Left lung (tissue), 10 donors: ENCODE data around the gene DLGAP4. TPM values are rescaled to one million over a fixed set of nuclear protein-coding genes. Genes with fewer than 3 reads are reported as not detected.

ENCODE experiments used
- ATAC-seq: fragments of 200-7000 bp; cut with Tn5 transposase; one replicate; pipeline ENCODE4 v1.9.1; 2020; ENCODE audit warnings: moderate library complexity
- DNase-seq, 4 donors: peaks; one replicate each; pipeline ENCODE4 v3.0.0-alpha.2; 2013 to 2020
- H3K27ac ChIP-seq, 2 donors: fragments of 200-600 bp; sonication (generic) in 1 of 2; one replicate each; pipeline versions ENCODE4 v1.5.0 to v1.8.0; 2020 to 2021
- H3K27me3 ChIP-seq, 2 donors: fragments of 200-600 bp; sonication (generic) in 1 of 2; one replicate each; pipeline versions ENCODE4 v1.5.0 to v1.8.0; 2020 to 2021
- H3K36me3 ChIP-seq, 2 donors: fragments of 200-600 bp; sonication (generic) in 1 of 2; one replicate each; pipeline versions ENCODE4 v1.5.0 to v1.8.0; 2020 to 2021
- H3K4me1 ChIP-seq, 2 donors: fragments of 200-600 bp; one replicate each; pipeline ENCODE4 v1.8.0; 2021
- H3K4me3 ChIP-seq, 2 donors: fragments of 200-600 bp; sonication (generic) in 1 of 2; one replicate each; pipeline versions ENCODE4 v1.5.0 to v1.8.0; 2020 to 2021; ENCODE audit warnings: mild to moderate bottlenecking in 1 of 2
- H3K9me3 ChIP-seq, 2 donors: fragments of 200-600 bp; sonication (generic) in 1 of 2; one replicate each; pipeline versions ENCODE4 v1.5.0 to v1.8.0; 2020 to 2021
- CTCF ChIP-seq, 2 donors: fragments of 200-600 bp; sonication (generic) in 1 of 2; IDR thresholded peaks; one replicate each; pipeline versions ENCODE4 v1.5.0 to v1.8.0; 2021; ENCODE audit warnings: antibody characterized with exemption in 2 of 2
- intact Hi-C, 2 donors: fragments of 100-400 bp; cut with DNase I; formaldehyde crosslinking; loops; one replicate each; pipeline versions ENCODE4 v1.11.2 to v1.14.2; 2022
- polyA plus RNA-seq, 6 donors: library from polyadenylated mRNA; unstranded; fragments of 120-200 nt; gene quantifications; one replicate each; pipeline ENCODE4 v1.2.1, GENCODE V29; 2013; ENCODE audit not compliant: insufficient read length in 6 of 6
- total RNA-seq, 2 donors: library from RNA; stranded (reverse); fragmentation: NEBNext Ultra II Directional; extraction: Animal tissue kit (Norgen Biotek cat#: 25700); gene quantifications; one replicate each; pipeline ENCODE4 v1.2.1, GENCODE V29; 2021
- donor health status: DM: no; HTN: yes; CAD: no.
- donor health status: DM: no; HTN: no; CAD: no.

Gene DLGAP4
- total and polyA plus RNA-seq, 8 donors: 53.5 to 84.3 (median 72.1) TPM

GRCh38 chr20:36284751-36285150, 21.4 kb upstream of the DLGAP4 start:
- H3K4me3 ChIP-seq: no peak overlapping the region
- no peak overlapping the region for H3K27ac ChIP-seq
- no peak for TF ChIP-seq CTCF (IDR thresholded peaks at IDR 0.05)
- intact Hi-C loops: no loop called here
- no peaks in the 10 kb centered on the region for H3K36me3 ChIP-seq
- no peak for DNase-seq
- H3K9me3 ChIP-seq: no peaks in the 10 kb centered on the region
- H3K27me3 ChIP-seq: peaks cover 0 to 11% of the 10 kb centered on the region in 2 donors
- no peaks in the 10 kb centered on the region for H3K4me1 ChIP-seq
- ATAC-seq: no peak

GRCh38 chr20:36285746-36286447, 20.2 kb upstream of the DLGAP4 start:
- H3K4me1 ChIP-seq: no peaks in the 10 kb centered on the region
- no peak for DNase-seq
- intact Hi-C loops: no loop called here

GRCh38 chr20:36297656-36298055, 8.5 kb upstream of the DLGAP4 start:
- TF ChIP-seq CTCF (IDR thresholded peaks at IDR 0.05): no peak
- no peak overlapping the region for H3K4me3 ChIP-seq
- H3K27ac ChIP-seq: no peak overlapping the region
- no peak for ATAC-seq
- H3K9me3 ChIP-seq: no peaks in the 10 kb centered on the region
- H3K4me1 ChIP-seq: no peaks in the 10 kb centered on the region
- no peaks in the 10 kb centered on the region for H3K36me3 ChIP-seq
- peaks cover 7 to 93% of the 10 kb centered on the region in 2 donors for H3K27me3 ChIP-seq
- no peak for DNase-seq
- intact Hi-C loops: no loop called here

More at GRCh38 chr20:36285746-36286447, 20.2 kb upstream of the DLGAP4 start:
- no peak for TF ChIP-seq CTCF (IDR thresholded peaks at IDR 0.05)
- ATAC-seq: no peak
- Histone ChIP-seq H3K27ac (no peak overlapping the region), H3K36me3 (no peaks in the 10 kb centered on the region), H3K27me3 (peaks cover 0 to 5% of the 10 kb centered on the region in 2 donors), H3K9me3 (no peaks in the 10 kb centered on the region), H3K4me3 (no peak overlapping the region)

- intact Hi-C loops: no loop called here
- no peak overlapping the region for H3K27ac ChIP-seq
- no peak for ATAC-seq
- H3K9me3 ChIP-seq: no peaks in the 10 kb centered on the region
- DNase-seq: no peak
- H3K36me3 ChIP-seq: no peaks in the 10 kb centered on the region
- peaks cover 10 to 96% of the 10 kb centered on the region in 2 donors for H3K27me3 ChIP-seq
- no peaks in the 10 kb centered on the region for H3K4me1 ChIP-seq
- TF ChIP-seq CTCF (IDR thresholded peaks at IDR 0.05): no peak
- H3K4me3 ChIP-seq: no peak overlapping the region
Observed at GRCh38 chr20:36298061-36298460, 8.1 kb upstream of the DLGAP4 start.

- DNase-seq (no peak), ATAC-seq (no peak)
- H3K27me3 ChIP-seq: peaks cover 18 to 96% of the 10 kb centered on the region in 2 donors
- H3K36me3 ChIP-seq: no peaks in the 10 kb centered on the region
- intact Hi-C loops: no loop called here
- no peaks in the 10 kb centered on the region for H3K4me1 ChIP-seq
- H3K4me3 ChIP-seq: no peak overlapping the region
- TF ChIP-seq CTCF (IDR thresholded peaks at IDR 0.05): no peak
- no peak overlapping the region for H3K27ac ChIP-seq
- H3K9me3 ChIP-seq: no peaks in the 10 kb centered on the region
Observed at GRCh38 chr20:36298795-36299339, 7.3 kb upstream of the DLGAP4 start.
